ENCODE data around the gene ZNF407.

GRCh38 chr18:74689251-74689650, 91.6 kb downstream of the ZNF407 start:
- TF ChIP-seq CTCF (CRISPR knock-in tag; IDR thresholded peaks at IDR 0.05) (no peak), NCOA2 (CRISPR knock-in tag; IDR thresholded peaks at IDR 0.05) (no peak), CBFB (CRISPR knock-in tag; IDR thresholded peaks at IDR 0.05) (no peak), KAT2B (IDR thresholded peaks at IDR 0.05; ENCODE audit: borderline replicate concordance, low read depth, low read length) (no peak), RCOR2 (CRISPR knock-in tag; IDR thresholded peaks at IDR 0.05) (no peak), CEBPG (CRISPR knock-in tag; IDR thresholded peaks at IDR 0.05) (no peak)
